Lower lobe of right lung (tissue), 2 donors: ENCODE data around the gene GPATCH1. TPM values are rescaled to one million over a fixed set of nuclear protein-coding genes. Genes with fewer than 3 reads are reported as not detected.

Experiments
- ATAC-seq, 2 donors: fragments of 200-7000 bp; cut with Tn5 transposase; one replicate each; pipeline ENCODE4 v1.9.1; 2020 to 2022; ENCODE audit warnings: mild to moderate bottlenecking in 2 of 2, moderate library complexity in 2 of 2
- DNase-seq: peaks from one replicate; pipeline ENCODE4 v3.0.0-alpha.2; 2020
- H3K27ac ChIP-seq: fragments of 200-600 bp; one replicate; pipeline ENCODE4 v1.8.0; 2022
- H3K27me3 ChIP-seq: fragments of 200-600 bp; one replicate; pipeline ENCODE4 v1.8.0; 2022; ENCODE audit warnings: low read depth
- H3K36me3 ChIP-seq: fragments of 200-600 bp; one replicate; pipeline ENCODE4 v1.8.0; 2022; ENCODE audit warnings: mild to moderate bottlenecking
- H3K4me1 ChIP-seq: fragments of 200-600 bp; one replicate; pipeline ENCODE4 v1.8.0; 2022
- H3K4me3 ChIP-seq: fragments of 200-600 bp; one replicate; pipeline ENCODE4 v1.8.0; 2022; ENCODE audit warnings: mild to moderate bottlenecking
- H3K9me3 ChIP-seq: fragments of 200-600 bp; one replicate; pipeline ENCODE4 v1.8.0; 2022
- CTCF ChIP-seq: fragments of 200-600 bp; IDR thresholded peaks from one replicate; pipeline ENCODE4 v1.8.0; 2022; ENCODE audit warnings: antibody characterized with exemption, mild to moderate bottlenecking
- intact Hi-C: fragments of 100-400 bp; cut with DNase I; formaldehyde crosslinking; loops from one replicate; pipeline ENCODE4 v1.11.0; 2022
- total RNA-seq: library from RNA; stranded (reverse); fragmentation: NEBNext Ultra II Directional; extraction: Animal tissue kit (Norgen Biotek cat#: 25700); gene quantifications from one replicate; pipeline ENCODE4 v1.2.1, GENCODE V29; 2021
- donor health status: DM: no; HTN: yes; CAD: no; lungs with severe emphysema.

The GPATCH1 gene
- total RNA-seq, 1 donor from 2014 or later, result 8.4 TPM

- ATAC-seq (no peak), DNase-seq (no peak)
- intact Hi-C loops, result no loop called here
- Histone ChIP-seq H3K36me3 (peaks cover 27% of the 10 kb centered on the region), H3K27me3 (no peaks in the 10 kb centered on the region), H3K4me3 (no peak overlapping the region), H3K27ac (no peak overlapping the region), H3K4me1 (peaks cover 14% of the 10 kb centered on the region), H3K9me3 (no peaks in the 10 kb centered on the region)
- TF ChIP-seq CTCF, result no peak
Measured at GRCh38 chr19:33085570-33086128, 4.7 kb downstream of the GPATCH1 start.

GRCh38 chr19:33086955-33087354 is 6.0 kb downstream of the GPATCH1 start:
- ATAC-seq (no peak), DNase-seq (no peak)
- peaks cover 40% of the 10 kb centered on the region for H3K36me3 ChIP-seq
- no peak overlapping the region for H3K27ac ChIP-seq
- peaks cover 6% of the 10 kb centered on the region for H3K4me1 ChIP-seq
- no peaks in the 10 kb centered on the region for H3K27me3 ChIP-seq
- H3K4me3 ChIP-seq, result no peak overlapping the region
- TF ChIP-seq CTCF, result no peak
- intact Hi-C loops, result no loop called here
- H3K9me3 ChIP-seq, result no peaks in the 10 kb centered on the region

- intact Hi-C loops, result no loop called here
- H3K9me3 ChIP-seq, result no peaks in the 10 kb centered on the region
- no peaks in the 10 kb centered on the region for H3K4me1 ChIP-seq
- H3K36me3 ChIP-seq, result peaks cover 59% of the 10 kb centered on the region
- no peaks in the 10 kb centered on the region for H3K27me3 ChIP-seq
- TF ChIP-seq CTCF, result no peak
- H3K27ac ChIP-seq, result no peak overlapping the region
- DNase-seq (no peak), ATAC-seq (no peak)
- no peak overlapping the region for H3K4me3 ChIP-seq
Measured at GRCh38 chr19:33089010-33089409, 8.0 kb downstream of the GPATCH1 start.

- Histone ChIP-seq H3K36me3 (peaks cover 71% of the 10 kb centered on the region), H3K27me3 (no peaks in the 10 kb centered on the region), H3K9me3 (no peaks in the 10 kb centered on the region), H3K4me3 (no peak overlapping the region), H3K27ac (no peak overlapping the region), H3K4me1 (no peaks in the 10 kb centered on the region)
- DNase-seq, result no peak
- TF ChIP-seq CTCF, result no peak
- intact Hi-C loops, result no loop called here
- no peak for ATAC-seq
Measured at GRCh38 chr19:33090179-33090578, 9.2 kb downstream of the GPATCH1 start.

GRCh38 chr19:33093420-33094210 is 12.6 kb downstream of the GPATCH1 start:
- DNase-seq, result no peak
- H3K4me1 ChIP-seq, result no peaks in the 10 kb centered on the region
- no peak for TF ChIP-seq CTCF
- intact Hi-C loops, result no loop called here
- peaks cover 99% of the 10 kb centered on the region for H3K36me3 ChIP-seq
- no peak overlapping the region for H3K27ac ChIP-seq
- no peaks in the 10 kb centered on the region for H3K27me3 ChIP-seq
- no peaks in the 10 kb centered on the region for H3K9me3 ChIP-seq
- ATAC-seq, result no peak
- H3K4me3 ChIP-seq, result no peak overlapping the region
